GM18858 (cell line): ENCODE data around the gene CYB5R3.
"Not testable (repeated sequence)": the region's sequence is repeated elsewhere in the genome, so short reads cannot be mapped to it uniquely, and the experiment has no call there.

Experiments
- ATAC-seq: cut with Tn5 transposase; IDR thresholded peaks from one replicate; pipeline ENCODE4 v1.9.1; 2021; ENCODE audit not compliant: unreplicated experiment

Gene CYB5R3

DNA sequence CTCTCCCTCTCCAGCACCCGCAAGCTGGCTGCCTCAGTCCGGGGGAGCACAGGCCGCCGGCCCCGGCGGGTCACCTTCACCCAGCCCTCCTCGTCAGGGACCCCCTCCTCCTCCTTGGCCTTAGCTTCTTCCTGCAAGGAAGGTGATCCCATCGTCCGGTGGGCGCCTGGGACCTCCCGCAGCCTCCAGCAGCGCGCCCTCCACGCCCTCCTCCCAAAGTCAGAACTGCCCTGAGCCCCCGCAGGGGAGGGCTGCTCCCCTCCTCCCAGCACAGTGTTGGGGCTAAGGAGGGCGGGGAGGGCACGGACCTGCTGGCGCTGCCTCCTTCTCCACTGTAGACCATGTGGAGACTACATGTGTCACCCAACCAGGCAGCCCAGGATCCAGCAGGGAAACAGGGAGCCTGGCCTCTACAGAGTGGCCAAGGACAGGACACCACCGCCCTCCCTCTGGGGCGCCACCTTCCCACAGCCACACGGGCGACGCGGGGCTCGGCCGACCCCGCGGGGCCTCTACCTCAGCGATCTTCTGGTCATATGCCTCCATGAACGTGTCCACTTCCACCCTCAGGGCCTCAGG, 73.1 kb downstream of the CYB5R3 start:
- not testable (repeated sequence) for ATAC-seq

DNA sequence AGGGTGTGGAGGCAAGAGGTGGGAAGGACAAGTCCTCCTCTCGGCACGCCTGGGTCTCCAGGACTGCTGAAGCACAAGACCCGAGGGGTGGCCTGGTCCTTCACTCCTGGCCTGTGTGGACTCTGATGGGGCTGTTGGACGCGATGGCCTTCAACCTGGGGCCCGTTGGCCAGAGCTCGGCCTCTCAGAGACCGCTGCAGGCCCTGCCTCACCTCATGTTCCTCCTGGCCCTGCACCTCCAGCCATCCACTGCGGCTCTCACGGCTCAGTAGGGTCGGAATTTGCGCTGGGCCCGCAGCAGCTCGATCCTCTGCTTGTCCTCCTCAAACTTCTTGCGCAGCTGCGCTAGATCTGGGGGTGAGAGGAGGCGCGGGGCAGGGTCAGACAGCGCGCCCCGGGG, 74.7 kb downstream of the CYB5R3 start:
- not testable (repeated sequence) for ATAC-seq

DNA sequence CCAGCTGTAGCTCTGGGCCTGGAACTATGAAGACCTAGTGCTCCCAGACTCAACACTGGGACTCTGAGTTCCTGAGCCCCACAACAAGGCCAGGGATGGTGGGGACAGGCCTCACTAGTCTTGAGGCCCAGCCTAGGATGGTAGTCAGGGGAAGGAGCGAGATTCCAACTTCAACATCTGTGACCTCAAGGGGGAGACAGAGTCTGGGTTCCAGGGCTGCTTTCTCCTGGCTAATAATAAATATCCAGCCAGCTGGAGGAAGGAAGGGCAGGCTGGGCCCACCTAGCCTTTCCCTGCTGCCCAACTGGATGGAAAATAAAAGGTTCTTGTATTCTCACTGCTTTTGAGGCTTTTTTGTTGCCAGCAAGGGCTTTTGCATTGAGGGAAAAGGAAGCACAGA, 75.1 kb downstream of the CYB5R3 start:
- not testable (repeated sequence) for ATAC-seq

DNA sequence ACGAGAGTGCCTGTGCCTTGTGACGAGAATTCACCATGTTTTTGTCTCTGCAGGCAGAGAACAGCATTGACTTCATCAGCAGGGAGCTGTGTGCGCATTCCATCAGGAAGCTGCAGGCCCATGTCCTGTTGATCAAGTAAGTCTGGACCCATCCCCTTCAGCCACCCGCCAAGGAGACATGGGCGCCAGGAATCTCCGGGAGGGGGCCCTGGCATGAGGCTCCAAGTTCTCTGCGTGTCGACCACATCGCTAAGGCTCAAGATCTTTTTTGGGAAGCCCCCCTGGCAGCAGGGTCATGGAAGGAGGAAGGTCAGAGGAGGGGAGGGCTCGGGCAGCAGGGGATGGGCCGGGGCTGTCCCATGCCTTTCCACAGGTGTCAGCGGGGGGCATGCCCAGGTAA, 78.1 kb downstream of the CYB5R3 start:
- not testable (repeated sequence) for ATAC-seq

DNA sequence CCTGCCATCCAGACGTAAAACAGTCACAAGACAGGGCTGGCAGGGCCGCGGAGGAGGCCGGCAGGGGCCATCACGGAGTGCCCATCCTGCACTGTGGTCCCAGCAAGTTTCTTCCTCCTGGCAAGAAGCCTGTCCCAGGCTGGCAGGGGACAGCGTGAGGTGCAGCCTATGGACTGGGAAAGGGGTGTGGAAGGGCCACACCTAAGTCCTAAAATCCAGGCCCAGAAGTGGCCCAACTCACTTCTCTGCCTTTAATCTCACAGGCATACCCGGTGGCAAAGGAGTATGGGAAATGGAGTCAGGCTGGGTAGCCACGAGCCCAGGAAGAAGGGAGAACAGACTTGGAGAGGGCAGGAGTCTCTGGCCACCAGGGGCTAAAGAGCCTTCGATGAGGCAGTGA, 78.6 kb downstream of the CYB5R3 start:
- not testable (repeated sequence) for ATAC-seq

DNA sequence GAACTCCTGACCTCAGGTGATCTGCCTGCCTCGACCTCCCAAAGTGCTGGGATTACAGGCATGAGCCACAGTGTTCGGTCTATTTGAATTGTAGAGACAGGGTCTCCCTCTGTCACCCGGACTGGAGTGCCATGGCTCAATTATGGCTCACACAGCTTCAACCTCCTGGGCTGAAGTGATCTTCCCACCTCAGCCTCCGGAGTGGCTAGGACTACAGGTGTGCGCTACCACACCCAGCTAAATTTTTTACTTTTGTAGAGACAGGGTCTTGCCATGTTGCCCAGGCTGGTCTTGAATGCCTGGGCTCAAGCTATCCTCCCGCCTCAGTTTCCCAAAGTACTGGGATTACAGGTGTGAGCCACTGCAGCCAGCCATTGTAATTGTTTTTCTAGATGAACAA, 81.2 kb downstream of the CYB5R3 start:
- ATAC-seq: not testable (repeated sequence)
